Keratinocyte (primary cell): Measurements from ENCODE around the gene DDIT4. TPM values are rescaled to one million over a fixed set of nuclear protein-coding genes. Genes with fewer than 3 reads are reported as not detected.

Source experiments
- DNase-seq: peaks from one replicate; pipeline ENCODE4 v3.0.0-alpha.2; 2011; ENCODE audit warnings: low read depth, missing footprints, low spot score
- FAIRE-seq: peaks from 2 replicates; lab custom pipeline; 2011; peaks lifted over from hg19 to GRCh38; lab: Jason Lieb, UNC
- H2AFZ ChIP-seq: 2 replicates; pipeline ENCODE4 v1.6.0; 2012; ENCODE audit warnings: low read length, control low read depth, inconsistent platforms; ENCODE audit not compliant: control insufficient read depth
- H3K27ac ChIP-seq: 2 replicates; pipeline ENCODE4 v1.5.1; 2011; ENCODE audit warnings: low read length; ENCODE audit not compliant: control insufficient read depth, insufficient read depth
- H3K27me3 ChIP-seq: 3 replicates; pipeline ENCODE4 v1.6.0; 2011; ENCODE audit warnings: low read length; ENCODE audit not compliant: control insufficient read depth, insufficient read depth; ENCODE audit errors: extremely low read depth
- H3K36me3 ChIP-seq, 2 experiments: 2 replicates in 1 of 2; 3 replicates in 1 of 2; pipeline ENCODE4 v1.5.1; 2011; ENCODE audit warnings: low read length in 2 of 2, mild to moderate bottlenecking in 1 of 2; ENCODE audit not compliant: control insufficient read depth in 2 of 2, insufficient read depth in 2 of 2; ENCODE audit errors: extremely low read depth in 1 of 2
- H3K4me1 ChIP-seq: 3 replicates; pipeline ENCODE4 v1.5.1; 2011; ENCODE audit warnings: low read length; ENCODE audit not compliant: control insufficient read depth, insufficient read depth; ENCODE audit errors: extremely low read depth
- H3K4me2 ChIP-seq: 3 replicates; pipeline ENCODE4 v1.6.0; 2011; ENCODE audit warnings: low read depth, low read length; ENCODE audit not compliant: control insufficient read depth, insufficient read depth; ENCODE audit errors: extremely low read depth
- H3K4me3 ChIP-seq, 3 experiments: fragments of 200-600 bp in 1 of 3; sonication (generic) in 1 of 3; 2 replicates in 2 of 3; 3 replicates in 1 of 3; pipeline ENCODE4 v1.5.1; 2011 to 2016; ENCODE audit warnings: low read length in 3 of 3, mild to moderate bottlenecking in 3 of 3, control low read depth in 2 of 3, inconsistent platforms in 1 of 3, low read depth in 1 of 3, mixed read lengths in 1 of 3, mixed run types in 1 of 3, moderate library complexity in 1 of 3; ENCODE audit not compliant: control insufficient read depth in 2 of 3, insufficient read depth in 2 of 3; ENCODE audit errors: extremely low read depth in 1 of 3
- H3K79me2 ChIP-seq: 2 replicates; pipeline ENCODE4 v1.6.0; 2012; ENCODE audit warnings: low read length; ENCODE audit not compliant: control insufficient read depth, insufficient read depth
- H3K9ac ChIP-seq: 3 replicates; pipeline ENCODE4 v1.6.0; 2011; ENCODE audit warnings: low read length; ENCODE audit not compliant: control insufficient read depth, insufficient read depth; ENCODE audit errors: extremely low read depth
- H3K9me1 ChIP-seq: 3 replicates; pipeline ENCODE4 v1.6.0; 2011; ENCODE audit warnings: low read length; ENCODE audit not compliant: control insufficient read depth, insufficient read depth; ENCODE audit errors: extremely low read depth
- H3K9me3 ChIP-seq: 2 replicates; pipeline ENCODE4 v1.5.1; 2012; ENCODE audit warnings: low read depth, low read length; ENCODE audit not compliant: control insufficient read depth
- H4K20me1 ChIP-seq: 3 replicates; pipeline ENCODE4 v1.6.0; 2011; ENCODE audit warnings: low read length; ENCODE audit not compliant: control insufficient read depth, insufficient read depth; ENCODE audit errors: extremely low read depth
- EZH2 ChIP-seq: IDR thresholded peaks from one replicate; pipeline ENCODE4 v1.6.1; 2012; ENCODE audit warnings: inconsistent platforms, mild to moderate bottlenecking, low read length, moderate library complexity
- dilution Hi-C: fragments of 300-500 bp; cut with MboI; formaldehyde crosslinking; loops from one replicate; pipeline ENCODE4 v1.7.0; 2020; ENCODE audit warnings: low sequenced_read_pairs; ENCODE audit not compliant: extremely low pct_ligation_motif_present
- polyA plus RNA-seq, 5 experiments: library from polyadenylated mRNA; depleted of rRNA in 3 of 5; stranded (reverse) in 3 of 5; stranded (forward) in 1 of 5; unstranded in 1 of 5; fragments of >200 nt; gene quantifications; 1 replicate in 1 of 5; 2 replicates in 3 of 5; 3 replicates in 1 of 5; pipeline versions ENCODE4 v1.2.1 to v1.2.3, GENCODE V29; 2011 to 2012; ENCODE audit warnings: missing spikeins in 2 of 5, low read depth in 1 of 5, low replicate concordance in 1 of 5
- TF ChIP-seq, protein P1 (sequence below), 3 experiments: IDR thresholded peaks in 1 of 3; conservative IDR thresholded peaks in 1 of 3; optimal IDR thresholded peaks in 1 of 3; 2 replicates in 2 of 3; 3 replicates in 1 of 3; pipeline versions ENCODE3 to v1.5.1; 2011; ENCODE audit warnings: low read length in 3 of 3, mild to moderate bottlenecking in 3 of 3, moderate library complexity in 2 of 3, control low read depth in 1 of 3, inconsistent platforms in 1 of 3; ENCODE audit not compliant: insufficient read depth in 2 of 3; ENCODE audit errors: extremely low read depth in 1 of 3

The DDIT4 gene
- polyA plus RNA-seq, 1 donor (not counting 4 experiments of a cell fraction or from before 2014, with no cell fraction given), result 248 TPM

DNA sequence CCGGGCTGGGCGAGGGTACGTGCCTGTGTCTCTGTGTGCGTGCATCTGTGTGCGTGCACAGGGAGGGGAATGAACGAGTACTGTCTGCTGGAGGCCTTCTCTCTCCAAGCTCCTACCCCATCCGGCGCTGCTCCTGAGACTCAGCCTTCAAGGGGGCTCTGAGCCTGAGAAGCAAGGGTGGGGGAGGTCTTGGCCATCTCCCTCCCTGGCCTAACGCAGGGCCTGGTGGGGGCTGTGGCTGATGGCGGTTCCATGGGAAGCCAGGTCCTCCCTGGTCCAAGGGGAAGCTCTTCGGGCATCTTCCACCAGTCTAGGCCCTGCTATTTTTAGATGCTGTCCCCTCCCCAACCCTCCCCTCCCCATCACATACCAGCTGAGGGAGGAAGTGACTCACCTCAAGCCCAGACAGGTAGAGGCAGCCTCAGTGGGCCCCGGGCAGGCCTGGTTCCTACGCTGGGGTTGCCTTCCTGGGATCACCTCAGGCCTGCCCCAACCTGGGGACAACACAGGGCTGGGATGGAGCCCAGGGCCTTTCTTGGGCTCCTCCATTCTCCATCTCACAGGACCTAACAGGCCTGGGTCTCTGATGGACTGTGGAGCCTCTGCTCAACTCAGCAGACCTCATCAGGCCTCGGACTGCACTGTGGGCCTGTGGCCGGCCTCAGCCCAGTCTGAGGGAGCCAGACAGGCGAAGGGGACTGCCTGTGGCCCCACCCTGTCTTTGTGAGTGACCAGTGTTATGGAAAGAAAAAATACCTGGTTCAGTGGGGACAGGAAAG, 48.7 kb downstream of the DDIT4 start:
- Histone ChIP-seq H3K4me1 (peaks cover 48% of the 10 kb centered on the region), H3K79me2 (no peaks in the 10 kb centered on the region), H3K9me3 (no peaks in the 10 kb centered on the region), H2AFZ (no peak overlapping the region), H3K4me2 (peak overlapping the region; percentile 68), H3K27ac (peak overlapping the region; percentile 94), H3K27me3 (no peaks in the 10 kb centered on the region), H3K4me3 (peak overlapping the region in 1 of 3 experiments; percentile 19), H3K9me1 (no peaks in the 10 kb centered on the region), H4K20me1 (no peaks in the 10 kb centered on the region), H3K36me3 (no peaks in the 10 kb centered on the region), H3K9ac (peak overlapping the region; percentile 91)
- TF ChIP-seq, protein P1, sequence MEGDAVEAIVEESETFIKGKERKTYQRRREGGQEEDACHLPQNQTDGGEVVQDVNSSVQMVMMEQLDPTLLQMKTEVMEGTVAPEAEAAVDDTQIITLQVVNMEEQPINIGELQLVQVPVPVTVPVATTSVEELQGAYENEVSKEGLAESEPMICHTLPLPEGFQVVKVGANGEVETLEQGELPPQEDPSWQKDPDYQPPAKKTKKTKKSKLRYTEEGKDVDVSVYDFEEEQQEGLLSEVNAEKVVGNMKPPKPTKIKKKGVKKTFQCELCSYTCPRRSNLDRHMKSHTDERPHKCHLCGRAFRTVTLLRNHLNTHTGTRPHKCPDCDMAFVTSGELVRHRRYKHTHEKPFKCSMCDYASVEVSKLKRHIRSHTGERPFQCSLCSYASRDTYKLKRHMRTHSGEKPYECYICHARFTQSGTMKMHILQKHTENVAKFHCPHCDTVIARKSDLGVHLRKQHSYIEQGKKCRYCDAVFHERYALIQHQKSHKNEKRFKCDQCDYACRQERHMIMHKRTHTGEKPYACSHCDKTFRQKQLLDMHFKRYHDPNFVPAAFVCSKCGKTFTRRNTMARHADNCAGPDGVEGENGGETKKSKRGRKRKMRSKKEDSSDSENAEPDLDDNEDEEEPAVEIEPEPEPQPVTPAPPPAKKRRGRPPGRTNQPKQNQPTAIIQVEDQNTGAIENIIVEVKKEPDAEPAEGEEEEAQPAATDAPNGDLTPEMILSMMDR (optimal IDR thresholded peaks at IDR 0.05 in 1 of 3, IDR thresholded peaks at IDR 0.05 in 1 of 3, conservative IDR thresholded peaks at IDR 0.05 in 1 of 3; ENCODE audit: extremely low read depth in 1 of 3, insufficient read depth in 2 of 3, low read length in 3 of 3), result no peak
- no peak for TF ChIP-seq EZH2
- FAIRE-seq, result peak; percentile 56
- dilution Hi-C loops, result no loop called here
- DNase-seq, result peak; percentile 97

DNA sequence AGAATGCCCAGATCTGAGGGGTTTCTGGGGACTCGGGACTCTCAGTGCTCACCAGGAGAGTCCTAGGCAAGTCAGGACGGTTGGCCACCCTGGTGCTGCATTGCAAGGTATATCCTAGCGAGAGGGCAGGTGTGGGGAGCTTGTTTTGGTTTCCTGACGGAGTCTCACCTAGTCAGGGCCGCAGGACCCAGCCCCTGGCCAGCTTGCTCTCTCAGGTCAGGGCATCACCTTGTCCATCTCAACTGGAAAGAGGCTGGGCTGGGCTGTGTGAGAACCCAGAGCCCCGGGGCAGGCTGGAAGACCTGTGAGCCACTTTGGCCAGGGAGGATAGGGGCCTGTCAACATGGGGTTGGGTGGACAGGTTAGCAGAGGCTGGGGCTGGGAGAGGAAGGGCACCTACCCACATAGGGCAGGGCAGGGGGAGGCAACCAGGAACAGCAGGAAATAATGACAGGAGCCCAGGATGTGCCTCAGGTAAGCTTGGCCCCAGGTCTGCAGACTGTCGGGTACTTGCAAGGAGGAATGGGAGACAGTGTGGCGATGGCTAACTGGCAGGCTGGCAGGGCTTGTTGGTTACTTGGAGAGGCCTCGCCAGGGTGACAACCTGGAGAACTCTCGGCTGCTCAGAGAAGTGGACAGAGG, 49.5 kb downstream of the DDIT4 start:
- Histone ChIP-seq H3K36me3 (no peaks in the 10 kb centered on the region), H3K4me3 (peak overlapping the region in 1 of 3 experiments; percentile 19), H2AFZ (no peak overlapping the region), H4K20me1 (no peaks in the 10 kb centered on the region), H3K4me2 (peak overlapping the region; percentile 68), H3K4me1 (peaks cover 50% of the 10 kb centered on the region), H3K27ac (peak overlapping the region; percentile 94), H3K9me1 (no peaks in the 10 kb centered on the region), H3K79me2 (no peaks in the 10 kb centered on the region), H3K9me3 (no peaks in the 10 kb centered on the region), H3K9ac (peak overlapping the region; percentile 91), H3K27me3 (no peaks in the 10 kb centered on the region)
- dilution Hi-C loops, result no loop called here
- TF ChIP-seq, protein P1 (optimal IDR thresholded peaks at IDR 0.05 in 1 of 3, IDR thresholded peaks at IDR 0.05 in 1 of 3, conservative IDR thresholded peaks at IDR 0.05 in 1 of 3; ENCODE audit: extremely low read depth in 1 of 3, insufficient read depth in 2 of 3, low read length in 3 of 3), result no peak
- TF ChIP-seq EZH2, result no peak
- DNase-seq (no peak), FAIRE-seq (no peak)
